Germinal center (tissue), 1 donor: ENCODE results near the gene BAHD1.
A peak's percentile ranks its signal among the peaks of the same experiment; 100 is the strongest.

Experiments
- DNase-seq: peaks from one replicate; pipeline ENCODE4 v3.0.0; 2012; ENCODE audit warnings: mixed read lengths, low spot score

Gene BAHD1

GRCh38 chr15:40498891-40499290 lies 58.1 kb downstream of the BAHD1 start:
- DNase-seq, result no peak

GRCh38 chr15:40499931-40500330 lies 59.2 kb downstream of the BAHD1 start:
- no peak for DNase-seq

- no peak for DNase-seq
Measured at GRCh38 chr15:40500568-40501330, 60.0 kb downstream of the BAHD1 start.

- no peak for DNase-seq
Measured at GRCh38 chr15:40501487-40501886, 60.7 kb downstream of the BAHD1 start.

GRCh38 chr15:40506964-40507571 lies 66.3 kb downstream of the BAHD1 start:
- DNase-seq, result peak; percentile 65

GRCh38 chr15:40508216-40508615 lies 67.5 kb downstream of the BAHD1 start:
- DNase-seq, result no peak

- DNase-seq, result no peak
Measured at GRCh38 chr15:40510201-40510600, 69.4 kb downstream of the BAHD1 start.

GRCh38 chr15:40511093-40511471 lies 70.3 kb downstream of the BAHD1 start:
- DNase-seq, result peak; percentile 71

GRCh38 chr15:40511472-40512133 lies 70.8 kb downstream of the BAHD1 start:
- DNase-seq, result peak; percentile 58

GRCh38 chr15:40512440-40512839 lies 71.7 kb downstream of the BAHD1 start:
- DNase-seq, result no peak

- no peak for DNase-seq
Measured at GRCh38 chr15:40513609-40514008, 72.9 kb downstream of the BAHD1 start.

GRCh38 chr15:40516322-40516721 lies 75.6 kb downstream of the BAHD1 start:
- DNase-seq, result no peak
